NCI-H1436 treated with DMSO at 0.1 percent for 48 hours (cell line): ENCODE data around the gene UMODL1.
A peak's percentile ranks its signal among the peaks of the same experiment; 100 is the strongest.

ENCODE experiments used
- DNase-seq: peaks from one replicate; lab custom pipeline; 2025; lab: John Stamatoyannopoulos, UW

Gene UMODL1

DNA sequence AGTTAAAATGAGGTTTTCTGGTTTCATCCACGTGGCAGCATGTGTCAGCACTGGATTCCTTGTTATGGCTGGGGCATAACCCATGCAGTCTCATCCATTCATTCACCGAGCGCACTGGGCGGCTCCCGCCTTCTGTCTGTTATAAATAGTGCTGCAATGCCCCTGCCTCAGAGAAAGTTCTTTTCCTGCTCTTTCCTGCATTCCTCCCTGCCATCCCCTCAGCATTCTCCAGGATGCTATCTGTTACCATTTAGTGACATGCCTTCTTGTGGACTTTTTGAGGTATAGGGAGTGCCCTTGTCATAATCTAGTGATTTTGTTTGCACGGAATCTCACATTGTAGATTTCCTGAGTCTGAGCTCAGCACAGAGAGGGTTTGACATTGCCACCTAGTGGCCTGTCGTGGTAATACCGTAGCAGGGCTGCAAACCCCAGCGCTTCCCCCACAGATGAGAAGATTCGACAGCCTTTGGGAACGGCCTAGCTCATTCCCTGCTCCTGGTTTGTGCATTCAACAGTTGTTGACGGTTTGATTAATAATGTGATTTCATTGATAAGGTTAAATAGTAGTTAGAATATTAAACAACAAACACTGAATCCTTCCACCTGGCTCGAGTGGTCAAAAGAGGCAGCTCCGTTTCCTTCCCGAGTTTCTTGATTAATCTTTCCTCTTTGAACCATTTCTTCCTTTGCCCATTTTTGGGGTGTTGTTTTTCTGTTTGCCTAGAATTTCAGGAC is 46.3 kb downstream of the UMODL1 start:
- DNase-seq: peak; percentile 41

DNA sequence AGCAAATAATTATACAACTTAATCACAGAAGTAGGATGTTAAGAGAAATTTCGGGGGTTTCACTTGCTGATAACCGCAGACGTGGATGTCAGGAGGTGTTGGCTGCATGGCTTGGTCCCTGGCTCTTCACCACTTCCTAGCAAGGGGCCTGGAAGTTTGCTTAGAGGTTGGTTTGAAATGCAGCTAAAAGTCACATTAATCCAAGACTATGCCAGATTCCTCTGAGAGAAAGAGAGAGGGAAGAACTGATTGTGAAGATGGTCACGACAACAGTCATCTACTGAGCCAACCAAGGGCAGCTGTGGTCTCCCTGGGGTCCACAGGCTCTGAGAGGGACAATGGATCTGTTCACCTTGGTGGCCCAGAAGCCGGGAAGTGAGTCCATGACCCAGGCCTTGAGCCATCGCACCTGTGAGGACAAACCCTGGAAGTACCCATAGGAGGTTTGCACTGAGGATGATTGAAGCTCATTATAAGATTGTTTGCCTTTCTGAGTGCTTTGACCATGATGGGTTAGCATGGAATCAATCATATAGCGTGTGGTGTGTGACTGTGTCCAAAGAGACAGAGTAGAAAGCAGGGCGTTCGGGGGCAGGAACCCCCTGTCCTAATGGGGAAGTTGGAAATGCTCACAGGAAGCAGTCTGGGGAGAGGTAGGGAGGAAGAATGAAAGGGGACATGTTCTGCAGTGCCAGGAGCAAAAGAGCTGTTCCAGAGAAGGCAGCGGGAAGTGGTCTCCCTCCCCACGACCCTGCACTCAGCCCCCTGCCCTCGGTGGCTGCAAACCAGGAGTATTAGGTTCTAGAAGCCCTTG is 47.1 kb downstream of the UMODL1 start:
- no peak for DNase-seq

DNA sequence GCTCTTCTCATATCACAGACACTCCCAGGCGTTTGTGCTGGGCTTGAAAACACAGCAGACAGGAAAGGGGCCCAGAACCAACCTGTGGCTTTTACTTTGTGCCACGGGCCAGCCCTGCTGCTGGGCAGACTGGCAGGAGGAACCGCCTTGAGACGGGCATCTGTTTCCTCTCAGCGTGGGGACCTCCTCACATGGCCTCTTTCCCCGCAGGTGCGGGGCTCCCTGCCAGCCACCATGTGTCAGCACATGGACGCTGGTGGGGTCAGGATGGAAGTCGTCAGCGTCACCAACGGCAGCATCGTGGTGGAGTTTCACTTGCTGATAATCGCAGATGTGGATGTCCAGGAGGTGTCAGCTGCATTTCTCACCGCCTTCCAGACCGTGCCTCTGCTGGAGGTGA is 47.8 kb downstream of the UMODL1 start:
- no peak for DNase-seq

DNA sequence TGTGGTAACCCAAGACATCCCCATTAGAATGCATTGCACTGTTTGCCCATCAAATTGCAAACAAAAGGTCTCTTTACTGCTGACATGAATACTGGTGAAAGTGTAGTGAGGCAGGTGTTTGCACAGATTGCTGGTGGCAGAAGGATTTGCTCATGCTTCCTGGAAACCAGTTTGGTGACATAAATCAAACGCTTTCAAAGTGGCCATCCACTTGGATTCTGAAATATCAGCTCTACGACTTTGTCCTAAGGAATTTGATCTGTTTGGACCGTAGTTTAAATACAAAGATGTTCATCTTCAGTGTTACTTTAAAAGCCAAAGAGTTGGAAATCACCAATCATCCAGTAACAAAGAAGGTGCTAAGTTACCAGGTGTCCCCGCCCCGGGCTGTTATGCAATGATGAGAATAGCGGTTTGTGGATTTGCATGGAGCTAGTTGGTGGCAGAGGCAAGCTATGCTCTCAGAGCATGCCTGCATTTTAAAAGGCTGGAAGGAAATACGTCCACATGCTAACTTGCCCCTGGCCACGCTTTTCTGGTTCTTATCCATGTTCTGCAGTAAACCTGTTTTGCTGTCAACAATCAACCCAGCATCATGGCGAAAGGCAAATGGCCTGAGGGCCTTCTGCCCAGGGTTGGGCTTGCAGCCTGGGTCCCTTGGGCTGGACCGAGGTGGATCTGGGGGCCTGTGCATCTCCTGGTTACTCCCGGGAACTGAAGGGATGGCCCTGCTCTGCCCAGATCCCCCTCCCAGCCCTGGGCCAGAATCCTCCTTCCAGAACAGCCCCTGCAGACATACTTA is 49.2 kb downstream of the UMODL1 start:
- peak; percentile 88 for DNase-seq

DNA sequence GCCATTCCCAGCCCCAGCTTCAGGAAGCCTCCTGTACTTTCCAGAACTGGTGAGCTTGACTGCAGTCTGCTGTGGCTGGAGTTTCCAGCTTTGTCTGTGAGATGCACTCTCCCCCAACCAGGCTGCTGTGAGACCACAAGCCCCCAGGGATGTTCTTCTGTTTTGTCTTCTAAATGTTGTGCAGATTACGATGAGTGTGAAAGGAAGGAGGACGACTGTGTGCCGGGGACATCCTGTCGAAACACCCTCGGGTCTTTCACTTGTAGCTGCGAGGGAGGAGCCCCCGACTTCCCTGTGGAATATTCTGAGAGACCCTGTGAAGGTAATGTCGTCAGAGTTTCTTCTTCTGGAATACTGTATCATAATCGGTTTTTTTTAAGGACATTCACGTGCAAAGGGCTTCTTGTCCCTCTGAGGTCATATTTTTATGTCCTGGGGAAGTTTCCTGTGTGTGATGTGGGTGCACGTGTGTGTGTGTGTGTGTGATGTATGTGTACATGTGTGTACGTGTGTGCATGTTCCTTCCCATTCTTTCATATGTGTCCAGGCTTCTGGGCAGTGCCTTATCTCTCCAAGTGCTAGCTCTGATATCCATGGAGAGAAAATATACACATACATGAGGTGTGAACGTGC is 49.9 kb downstream of the UMODL1 start:
- no peak for DNase-seq

DNA sequence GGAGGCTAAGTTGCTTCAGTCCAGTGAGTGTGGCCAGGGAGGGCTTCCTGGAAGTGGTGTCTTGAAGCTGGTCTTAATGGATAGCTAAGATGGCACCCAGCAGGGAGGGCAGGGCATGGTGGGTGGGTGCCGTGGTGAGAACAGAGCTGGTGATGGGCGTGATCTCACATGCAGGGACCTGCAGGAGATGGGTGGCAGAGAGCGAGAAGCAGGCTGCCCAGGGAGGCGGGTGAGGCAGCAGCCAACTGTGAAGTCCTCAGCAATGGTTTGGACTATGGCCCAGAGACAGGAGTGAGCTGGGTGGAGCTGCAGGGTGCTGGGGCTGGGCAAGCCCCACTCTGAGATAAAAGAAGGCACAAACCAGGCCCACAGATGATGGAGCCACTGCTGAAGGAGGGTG is 50.7 kb downstream of the UMODL1 start:
- no peak for DNase-seq

DNA sequence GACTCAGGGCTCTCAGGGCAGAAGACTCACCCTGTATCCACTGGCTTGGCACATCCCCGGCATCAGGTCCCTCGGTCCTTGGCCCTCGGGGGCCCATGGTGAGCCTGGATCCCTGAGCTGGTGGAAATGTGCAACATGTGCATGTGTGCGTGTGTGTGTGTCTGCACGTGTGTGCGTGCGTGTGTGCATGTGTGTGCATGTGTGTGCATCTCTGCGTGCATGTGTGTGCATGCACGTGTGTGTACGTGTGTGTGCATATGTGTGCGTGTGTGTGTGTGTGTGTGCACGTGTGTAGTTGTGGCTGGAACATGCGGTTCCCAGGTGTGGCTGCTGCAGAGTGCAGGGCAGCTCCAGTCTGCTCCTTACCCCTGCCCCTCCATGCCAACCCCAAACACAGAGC is 51.3 kb downstream of the UMODL1 start:
- DNase-seq: no peak

DNA sequence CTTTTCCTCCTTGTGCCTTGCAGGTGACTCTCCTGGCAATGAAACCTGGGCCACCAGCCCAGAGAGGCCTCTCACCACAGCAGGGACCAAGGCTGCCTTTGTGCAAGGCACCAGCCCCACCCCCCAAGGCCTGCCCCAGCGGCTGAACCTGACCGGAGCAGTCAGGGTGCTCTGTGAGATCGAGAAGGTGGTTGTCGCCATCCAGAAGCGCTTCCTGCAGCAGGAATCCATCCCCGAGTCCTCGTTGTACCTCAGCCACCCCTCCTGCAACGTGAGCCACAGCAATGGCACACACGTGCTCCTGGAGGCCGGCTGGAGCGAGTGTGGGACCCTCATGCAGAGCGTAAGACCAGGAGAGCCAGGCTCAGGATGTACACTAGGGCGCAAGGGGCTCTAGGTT is 51.7 kb downstream of the UMODL1 start:
- DNase-seq: no peak

DNA sequence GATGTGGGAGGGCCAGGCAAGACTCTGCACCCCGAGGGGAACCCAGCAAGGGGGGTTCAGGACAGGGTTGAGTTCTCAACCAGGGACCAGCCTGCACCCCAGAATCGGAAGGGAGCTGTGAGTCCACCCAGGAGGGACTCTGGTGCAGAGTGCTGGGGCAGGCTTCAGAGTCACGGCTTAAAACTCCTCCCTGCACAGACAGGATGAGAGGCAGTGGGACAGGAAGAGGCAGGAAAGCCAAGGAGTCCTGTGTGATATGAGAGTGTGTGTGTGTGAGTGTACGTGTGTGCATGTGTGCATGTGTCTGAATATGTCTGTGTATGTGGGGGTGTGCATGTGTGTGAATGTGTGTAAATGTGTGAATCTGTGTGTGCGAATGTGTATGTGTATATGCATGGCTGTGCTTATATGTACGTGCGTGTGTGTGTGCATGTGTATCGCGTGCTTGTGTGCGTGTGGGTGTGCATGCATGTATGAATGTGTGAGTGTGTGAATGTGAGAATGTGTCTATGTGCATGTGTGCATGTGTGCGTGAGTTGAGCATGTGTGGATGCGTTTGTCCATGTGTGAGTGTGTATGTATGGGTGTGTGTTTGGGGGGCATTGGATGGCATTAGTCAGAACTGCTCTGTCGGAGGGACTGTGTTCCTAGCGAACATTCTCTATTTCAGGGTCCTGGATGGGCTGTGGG is 52.2 kb downstream of the UMODL1 start:
- no peak for DNase-seq

DNA sequence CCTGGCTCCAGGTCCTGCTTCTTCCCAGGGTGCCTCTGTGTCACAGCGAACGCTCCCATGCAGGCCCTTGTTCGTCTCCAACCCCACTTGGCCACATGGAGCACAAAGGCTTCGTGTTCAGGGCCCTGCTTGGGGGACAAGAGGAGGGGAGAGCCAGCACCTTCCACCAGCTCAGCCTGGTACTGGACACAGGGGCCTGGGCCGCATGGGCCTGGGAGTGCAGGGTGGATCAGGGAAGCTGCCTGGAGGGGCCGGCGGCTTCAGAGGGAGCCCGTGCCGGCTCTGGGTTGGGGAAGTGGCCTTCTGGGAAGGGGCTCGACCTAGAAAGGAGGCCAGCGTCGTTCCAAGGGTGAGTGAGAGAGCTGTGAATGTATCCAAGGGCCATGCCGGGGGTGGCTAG is 53.0 kb downstream of the UMODL1 start:
- DNase-seq: no peak

DNA sequence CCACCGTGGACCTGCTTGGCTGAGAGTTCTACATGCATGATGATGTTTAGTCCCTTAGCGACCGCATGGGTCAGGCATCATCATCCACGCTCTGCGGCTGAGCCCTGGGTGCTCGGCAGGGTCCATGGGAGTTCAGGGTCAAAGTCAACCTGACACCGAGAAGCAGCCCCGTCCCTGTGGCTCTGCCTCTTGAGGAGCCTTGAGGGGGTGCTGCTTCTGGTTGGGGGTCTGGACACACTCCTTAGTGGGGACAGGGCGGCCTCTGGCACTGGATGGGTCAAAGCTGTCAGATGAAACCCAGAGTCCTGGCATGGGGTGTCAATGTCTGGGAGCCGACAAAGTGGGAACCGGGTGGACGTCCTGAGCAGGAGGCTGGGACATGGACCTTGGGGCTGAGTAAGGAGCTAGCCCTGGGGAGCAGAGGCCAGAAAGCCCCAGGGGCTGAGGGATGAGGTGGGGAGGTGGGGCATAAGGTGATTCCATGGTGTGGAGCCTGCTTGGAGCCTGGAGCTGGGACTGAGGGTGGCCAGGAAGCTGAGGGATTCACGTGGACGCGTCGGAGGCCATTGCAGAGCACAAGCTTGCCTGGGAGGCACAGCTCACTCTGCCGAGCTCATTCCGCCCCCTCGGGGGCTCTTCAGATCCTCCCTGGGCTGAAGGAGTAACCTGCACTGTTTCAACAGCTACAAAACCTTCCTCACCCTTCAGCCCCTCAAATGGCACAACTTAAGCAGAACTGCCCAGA is 53.9 kb downstream of the UMODL1 start:
- DNase-seq: no peak

DNA sequence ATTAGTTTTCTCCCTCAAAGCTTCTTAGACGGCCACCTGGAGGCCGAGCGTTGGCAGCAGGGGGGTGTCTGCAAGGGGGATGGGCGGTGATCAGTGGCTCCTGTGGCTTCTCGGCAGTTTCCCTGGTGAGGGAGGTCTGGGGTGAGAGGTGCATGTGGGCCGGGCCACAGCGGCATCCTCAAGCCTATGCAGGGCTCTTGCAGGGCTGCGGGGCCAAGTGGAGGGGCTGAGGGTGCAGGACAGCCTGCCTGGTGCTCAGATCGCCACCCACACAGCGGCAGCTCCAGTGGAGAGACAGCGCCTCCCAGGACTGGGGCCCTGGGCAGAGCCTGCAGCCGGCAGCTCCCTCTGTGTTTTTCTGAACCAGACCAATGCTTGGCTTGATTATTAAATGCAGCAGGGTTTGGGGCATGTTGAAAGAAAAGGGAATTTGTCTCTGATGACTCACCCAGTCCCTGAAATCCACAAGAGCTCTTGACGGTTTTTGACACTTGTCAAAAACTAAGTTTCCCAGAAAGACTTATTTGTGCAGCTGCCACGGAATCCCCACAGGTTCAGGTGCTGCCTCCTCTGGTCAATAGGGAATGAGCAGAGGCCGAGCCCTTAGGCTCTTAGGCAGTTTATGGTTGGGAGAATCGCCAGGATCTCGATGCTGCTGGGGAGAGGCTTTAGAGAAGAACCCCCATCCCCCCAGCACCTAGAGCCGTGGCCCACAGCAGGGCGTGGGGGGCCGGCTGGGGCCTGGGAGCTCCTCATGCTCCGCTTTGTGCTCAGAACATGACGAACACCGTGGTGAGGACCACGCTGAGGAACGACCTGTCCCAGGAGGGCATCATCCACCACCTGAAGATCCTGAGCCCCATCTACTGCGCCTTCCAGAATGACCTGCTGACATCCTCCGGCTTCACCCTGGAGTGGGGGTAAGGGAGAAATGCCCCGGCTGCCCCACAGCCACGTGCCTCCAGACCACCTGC is 54.7 kb downstream of the UMODL1 start:
- DNase-seq: no peak

DNA sequence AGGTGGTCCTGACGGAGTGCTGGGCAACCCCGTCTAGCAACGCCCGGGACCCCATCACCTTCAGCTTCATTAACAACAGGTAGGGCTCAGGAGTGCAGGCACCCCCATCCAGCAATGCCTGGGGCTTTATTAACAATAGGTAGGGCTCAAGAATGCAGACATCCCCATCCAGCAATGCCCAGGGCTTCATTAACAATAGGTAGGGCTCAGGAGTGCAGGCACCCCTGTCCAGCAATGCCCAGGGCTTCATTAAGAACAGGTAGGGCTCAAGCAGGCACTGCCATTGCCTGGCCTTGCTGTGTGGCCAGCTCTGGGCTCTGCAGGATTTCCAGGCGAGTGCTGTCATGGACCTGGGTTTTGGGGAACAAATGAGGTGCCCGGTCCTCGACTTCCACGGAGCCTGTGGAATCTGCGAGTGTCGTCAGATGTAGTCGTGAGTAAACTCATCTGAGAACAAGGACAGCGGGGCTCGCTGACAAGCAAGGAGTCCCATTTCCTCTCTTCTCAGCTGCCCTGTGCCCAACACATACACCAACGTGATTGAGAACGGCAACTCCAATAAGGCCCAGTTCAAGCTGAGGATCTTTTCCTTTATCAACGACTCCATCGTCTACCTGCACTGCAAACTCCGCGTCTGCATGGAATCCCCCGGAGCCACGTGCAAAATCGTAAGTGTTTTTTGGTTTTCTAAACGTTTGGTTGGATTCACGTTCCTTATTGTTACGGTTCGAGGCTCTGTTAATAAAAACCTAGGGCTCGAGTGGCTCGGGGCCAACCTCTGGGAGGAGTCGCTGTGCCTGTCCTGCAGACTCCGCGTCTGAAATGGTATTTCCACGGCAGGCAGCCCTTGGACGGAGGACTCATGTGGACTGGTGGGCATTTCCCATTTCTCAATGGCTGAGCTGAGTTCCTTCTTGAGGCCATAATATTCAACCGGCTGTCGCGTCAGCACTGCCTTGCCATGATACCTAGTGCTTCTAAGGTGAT is 56.3 kb downstream of the UMODL1 start:
- DNase-seq: no peak

DNA sequence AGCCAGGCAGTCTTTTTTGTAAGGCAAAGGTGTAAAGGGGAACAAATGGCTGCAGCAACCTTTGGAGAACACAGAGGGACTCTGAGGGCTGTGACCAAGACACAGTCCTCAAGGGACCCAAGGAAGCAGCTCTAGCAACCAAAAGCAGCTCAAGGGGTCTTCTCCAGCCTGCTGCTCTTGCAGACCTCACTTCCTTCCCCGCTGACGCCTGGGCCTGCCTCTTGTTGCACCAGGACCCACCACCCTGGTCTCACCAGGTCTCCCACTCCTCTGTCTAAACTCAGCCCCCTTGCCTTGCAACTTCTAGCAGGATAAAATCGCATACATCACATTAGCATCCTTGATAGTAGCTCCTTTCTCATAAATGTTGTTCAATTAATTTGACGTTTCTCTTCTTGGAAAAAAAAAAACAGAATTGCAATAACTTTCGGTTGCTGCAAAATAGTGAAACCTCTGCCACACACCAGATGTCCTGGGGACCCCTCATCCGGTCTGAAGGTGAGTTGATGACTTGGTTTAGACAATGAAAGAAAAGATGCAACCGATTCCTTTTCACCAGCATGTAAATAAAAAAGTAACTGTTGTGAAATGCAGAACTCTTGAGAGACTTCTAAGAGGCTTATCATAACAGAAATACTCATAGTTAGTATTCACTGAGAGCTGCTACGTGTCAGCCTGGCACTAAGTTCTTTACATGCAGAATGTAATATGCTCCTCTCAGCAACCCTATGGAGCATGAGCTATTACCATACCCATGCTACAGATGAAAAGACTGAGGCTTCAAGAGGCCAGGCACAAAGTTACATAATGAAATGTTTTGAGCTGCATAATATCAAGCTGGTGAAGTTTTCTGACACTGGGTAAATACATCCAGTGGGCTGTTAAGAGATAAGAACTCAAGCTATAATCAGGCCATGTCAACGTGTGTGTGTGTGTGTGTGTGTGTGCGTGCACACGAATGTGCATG is 58.5 kb downstream of the UMODL1 start:
- DNase-seq: no peak

DNA sequence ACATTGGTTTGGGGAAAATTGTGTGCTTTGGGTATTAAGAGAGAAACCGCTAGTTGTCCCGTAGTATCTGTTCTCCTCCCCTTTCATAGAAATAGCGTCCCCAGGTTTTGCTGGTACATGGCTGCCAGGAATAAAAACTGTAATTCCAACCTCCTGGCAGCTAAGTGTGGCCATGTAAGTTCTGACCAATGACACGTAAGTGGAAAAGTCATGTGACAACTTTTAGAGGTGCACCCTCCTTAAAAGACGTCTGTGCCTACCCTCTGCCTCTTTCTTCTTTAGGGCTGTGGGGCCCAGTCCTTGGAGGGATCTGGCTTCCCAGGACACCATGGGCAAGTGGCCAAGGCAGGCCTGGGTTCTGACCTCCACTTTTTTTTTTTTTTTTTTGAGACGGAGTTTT is 59.3 kb downstream of the UMODL1 start:
- DNase-seq: no peak

DNA sequence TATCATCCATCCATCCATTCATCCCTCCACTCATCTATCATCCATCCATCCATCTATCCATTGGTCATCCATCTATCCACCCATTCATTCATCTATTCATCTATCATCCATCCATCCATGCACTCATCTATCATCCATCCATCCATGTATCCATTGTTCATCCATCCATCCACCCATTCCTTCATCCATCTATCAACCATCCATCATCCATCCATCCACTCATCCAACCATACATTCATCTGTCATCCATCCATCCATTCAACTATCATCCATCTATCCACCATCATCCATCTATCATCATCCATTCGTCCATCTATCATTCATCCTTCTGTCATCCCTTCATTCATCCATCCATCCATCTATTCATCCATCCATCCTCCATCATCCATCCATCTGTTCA is 61.1 kb downstream of the UMODL1 start:
- no peak for DNase-seq

DNA sequence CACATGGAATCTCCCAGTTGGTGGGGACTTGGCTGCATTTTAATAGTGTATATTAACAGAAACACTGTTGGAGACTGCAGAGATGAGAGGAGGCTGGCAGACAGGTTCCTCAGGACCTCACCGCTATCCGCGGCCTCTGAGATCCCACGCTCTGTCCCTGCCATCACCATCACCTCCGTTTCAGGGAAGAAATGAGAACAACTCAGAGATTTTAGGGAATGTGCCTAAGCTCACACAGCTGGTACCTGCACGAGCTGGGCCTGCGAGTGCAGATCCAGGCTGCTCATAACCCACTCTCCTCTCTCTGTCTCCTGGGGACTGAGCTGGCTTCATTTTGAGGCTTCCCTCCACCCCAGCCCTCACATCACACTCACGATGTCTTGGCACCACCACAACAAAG is 62.0 kb downstream of the UMODL1 start:
- DNase-seq: no peak
